Activated CD4-positive, CD25-positive, alpha-beta regulatory T cell (primary cell): ENCODE data around the gene MAPK11.
"Not testable (repeated sequence)": the region's sequence is repeated elsewhere in the genome, so short reads cannot be mapped to it uniquely, and the experiment has no call there.

Experiments used
- DNase-seq, 4 experiments: peaks; one replicate each; lab custom pipeline; 2025; lab: John Stamatoyannopoulos, UW

MAPK11 gene

GRCh38 chr22:50276143-50276542 is 6.0 kb upstream of the MAPK11 start:
- DNase-seq, result peak; percentile 20 to 56 (median 36)

GRCh38 chr22:50275181-50276055 is 5.2 kb upstream of the MAPK11 start:
- DNase-seq, result no peak

- no peak for DNase-seq
Measured at GRCh38 chr22:50274771-50275170, 4.6 kb upstream of the MAPK11 start.

- peak in 1 of 4 experiments; percentile 17 for DNase-seq
Measured at GRCh38 chr22:50274311-50274710, 4.1 kb upstream of the MAPK11 start.

GRCh38 chr22:50273781-50274180 is 3.6 kb upstream of the MAPK11 start:
- not testable (repeated sequence) for DNase-seq

GRCh38 chr22:50273352-50273751 is 3.2 kb upstream of the MAPK11 start:
- not testable (repeated sequence) for DNase-seq

- no peak for DNase-seq
Measured at GRCh38 chr22:50272044-50272802, 2.0 kb upstream of the MAPK11 start.

GRCh38 chr22:50271519-50271970 is 1.4 kb upstream of the MAPK11 start:
- peak in 3 of 4 experiments; percentile 25 to 39 (median 29) for DNase-seq

GRCh38 chr22:50270666-50271394 is 650 bp upstream of the MAPK11 start:
- peak; percentile 23 to 44 (median 35) for DNase-seq

GRCh38 chr22:50269573-50269969 is 609 bp downstream of the MAPK11 start:
- DNase-seq, result no peak

- no peak for DNase-seq
Measured at GRCh38 chr22:50268655-50269113, 1.5 kb downstream of the MAPK11 start.

GRCh38 chr22:50267591-50268390 is 2.4 kb downstream of the MAPK11 start:
- peak; percentile 19 to 43 (median 31) for DNase-seq

GRCh38 chr22:50266994-50267393 is 3.2 kb downstream of the MAPK11 start:
- DNase-seq, result no peak

- no peak for DNase-seq
Measured at GRCh38 chr22:50264946-50265669, 5.1 kb downstream of the MAPK11 start.

GRCh38 chr22:50264104-50264745 is 6.0 kb downstream of the MAPK11 start:
- no peak for DNase-seq

- no peak for DNase-seq
Measured at GRCh38 chr22:50262973-50263617, 7.1 kb downstream of the MAPK11 start.

GRCh38 chr22:50262460-50262911 is 7.7 kb downstream of the MAPK11 start:
- no peak for DNase-seq

GRCh38 chr22:50261615-50262459 is 8.3 kb downstream of the MAPK11 start, which contains the start of gene MAPK12:
Gene MAPK12, minus strand, starts transcription at chr22:50261683. Its CDS starts 174 bp downstream, at chr22:50261509.
- no peak for DNase-seq
